Progenitor cell of endocrine pancreas (in vitro differentiated cells): ENCODE data around the gene RPL19. TPM values are rescaled to one million over a fixed set of nuclear protein-coding genes. Genes with fewer than 3 reads are reported as not detected.
A peak's percentile ranks its signal among the peaks of the same experiment; 100 is the strongest.

Experiments used
- DNase-seq: peaks from one replicate; pipeline ENCODE4 v3.0.0; 2021; ENCODE audit warnings: low spot score; ENCODE audit not compliant: unreplicated experiment
- H3K27ac Mint-ChIP-seq: 2 replicates; pipeline ENCODE4 v1.8.0; 2021; ENCODE audit warnings: mild to moderate bottlenecking, moderate library complexity, mixed read lengths
- H3K27me3 Mint-ChIP-seq: 2 replicates; pipeline ENCODE4 v1.8.0; 2021; ENCODE audit warnings: mixed read lengths
- H3K36me3 Mint-ChIP-seq: 2 replicates; pipeline ENCODE4 v1.8.0; 2022; ENCODE audit warnings: mixed read lengths; ENCODE audit not compliant: insufficient read depth
- H3K4me1 Mint-ChIP-seq: 2 replicates; pipeline ENCODE4 v1.8.0; 2021; ENCODE audit warnings: low read depth, mixed read lengths
- H3K4me3 Mint-ChIP-seq: 2 replicates; pipeline ENCODE4 v1.8.0; 2021; ENCODE audit warnings: low read depth, mild to moderate bottlenecking, moderate library complexity, mixed read lengths
- H3K9me3 Mint-ChIP-seq: 2 replicates; pipeline ENCODE4 v1.8.0; 2021; ENCODE audit warnings: low read depth, mixed read lengths
- total RNA-seq: library from RNA; stranded (reverse); gene quantifications from 2 replicates; pipeline ENCODE4 v1.2.1, GENCODE V29; 2021
- TF ChIP-seq, protein P1 (sequence below): fragments of 200-600 bp; sonication (generic); IDR thresholded peaks from one replicate; pipeline ENCODE4 v1.5.0; 2021; ENCODE audit warnings: antibody characterized with exemption, mild to moderate bottlenecking; ENCODE audit not compliant: unreplicated experiment

Gene RPL19
- total RNA-seq, 1 donor from 2014 or later, result 1,229 TPM

DNA sequence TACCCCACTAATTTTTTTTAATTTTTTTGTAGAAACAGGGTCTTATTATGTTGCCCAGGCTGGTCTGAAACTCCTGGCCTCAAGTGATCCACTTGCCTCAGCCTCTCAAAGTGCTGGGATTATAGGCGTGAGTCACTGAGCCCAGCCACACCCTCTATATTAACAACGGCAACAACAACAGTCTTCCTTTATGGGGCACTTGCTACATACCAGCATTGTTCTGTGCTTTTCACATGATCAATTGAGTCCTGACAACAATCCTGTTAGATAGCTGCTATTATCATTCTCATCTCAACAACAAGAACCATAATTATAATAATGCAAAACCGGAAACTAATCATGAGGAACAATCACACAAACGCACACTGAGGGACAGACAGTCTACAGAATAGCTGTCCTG lies 21.5 kb upstream of the RPL19 start:
- TF ChIP-seq, protein P1, sequence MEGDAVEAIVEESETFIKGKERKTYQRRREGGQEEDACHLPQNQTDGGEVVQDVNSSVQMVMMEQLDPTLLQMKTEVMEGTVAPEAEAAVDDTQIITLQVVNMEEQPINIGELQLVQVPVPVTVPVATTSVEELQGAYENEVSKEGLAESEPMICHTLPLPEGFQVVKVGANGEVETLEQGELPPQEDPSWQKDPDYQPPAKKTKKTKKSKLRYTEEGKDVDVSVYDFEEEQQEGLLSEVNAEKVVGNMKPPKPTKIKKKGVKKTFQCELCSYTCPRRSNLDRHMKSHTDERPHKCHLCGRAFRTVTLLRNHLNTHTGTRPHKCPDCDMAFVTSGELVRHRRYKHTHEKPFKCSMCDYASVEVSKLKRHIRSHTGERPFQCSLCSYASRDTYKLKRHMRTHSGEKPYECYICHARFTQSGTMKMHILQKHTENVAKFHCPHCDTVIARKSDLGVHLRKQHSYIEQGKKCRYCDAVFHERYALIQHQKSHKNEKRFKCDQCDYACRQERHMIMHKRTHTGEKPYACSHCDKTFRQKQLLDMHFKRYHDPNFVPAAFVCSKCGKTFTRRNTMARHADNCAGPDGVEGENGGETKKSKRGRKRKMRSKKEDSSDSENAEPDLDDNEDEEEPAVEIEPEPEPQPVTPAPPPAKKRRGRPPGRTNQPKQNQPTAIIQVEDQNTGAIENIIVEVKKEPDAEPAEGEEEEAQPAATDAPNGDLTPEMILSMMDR, result no peak

DNA sequence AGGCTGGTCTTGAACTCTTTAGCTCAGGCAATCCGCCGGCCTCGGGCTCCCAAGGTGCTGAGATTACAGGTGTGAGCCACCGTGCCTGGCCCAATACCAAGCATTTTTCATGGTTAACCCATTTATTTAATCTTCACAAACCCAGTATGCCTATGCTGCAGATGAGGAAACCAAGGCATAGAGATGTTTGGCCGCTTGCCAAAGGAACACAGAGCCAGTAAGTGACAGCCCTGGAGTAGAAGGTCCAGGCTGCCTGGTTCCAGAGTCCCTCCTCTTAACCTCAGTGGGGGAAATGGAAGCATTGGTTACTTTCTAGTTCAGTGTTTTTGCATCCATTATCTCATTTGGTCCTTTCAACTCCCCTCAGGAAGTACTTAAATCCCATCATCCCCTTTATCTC lies 18.8 kb upstream of the RPL19 start:
- Mint-ChIP-seq H3K4me3 (no peak overlapping the region), H3K27ac (no peak overlapping the region), H3K4me1 (no peaks in the 10 kb centered on the region), H3K36me3 (peaks cover 15% of the 10 kb centered on the region), H3K9me3 (no peaks in the 10 kb centered on the region), H3K27me3 (no peaks in the 10 kb centered on the region)
- no peak for DNase-seq
- TF ChIP-seq, protein P1, result no peak

More for the DNA sequence above, 21.5 kb upstream of the RPL19 start:
- Mint-ChIP-seq H3K4me3 (no peak overlapping the region), H3K4me1 (no peaks in the 10 kb centered on the region), H3K27me3 (no peaks in the 10 kb centered on the region), H3K36me3 (peaks cover 13% of the 10 kb centered on the region), H3K9me3 (no peaks in the 10 kb centered on the region), H3K27ac (no peak overlapping the region)
- no peak for DNase-seq

DNA sequence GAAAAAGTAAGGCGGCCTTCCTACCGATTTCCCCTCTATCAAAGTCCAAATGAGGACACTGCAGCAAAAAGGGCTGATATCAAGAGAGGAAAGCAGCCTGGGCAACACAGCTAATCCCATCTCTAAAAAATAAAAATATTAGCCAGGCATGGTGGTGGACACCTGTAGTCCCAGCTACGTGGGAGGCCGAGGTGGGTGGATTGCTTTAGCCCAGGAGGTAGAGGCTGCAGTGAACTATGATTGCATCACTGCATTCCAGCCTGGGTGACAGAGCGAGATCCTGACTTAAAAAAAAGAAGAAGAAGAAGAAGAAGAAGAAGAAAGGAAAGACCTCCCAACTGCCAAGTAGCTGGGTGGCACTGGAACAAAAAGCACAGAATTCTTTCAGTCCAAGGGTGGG lies 17.0 kb upstream of the RPL19 start:
- DNase-seq, result no peak
- Mint-ChIP-seq H3K27me3 (no peaks in the 10 kb centered on the region), H3K4me3 (no peak overlapping the region), H3K27ac (peak overlapping the region; percentile 34), H3K9me3 (no peaks in the 10 kb centered on the region), H3K36me3 (peaks cover 6% of the 10 kb centered on the region), H3K4me1 (no peaks in the 10 kb centered on the region)
- TF ChIP-seq, protein P1, result no peak

DNA sequence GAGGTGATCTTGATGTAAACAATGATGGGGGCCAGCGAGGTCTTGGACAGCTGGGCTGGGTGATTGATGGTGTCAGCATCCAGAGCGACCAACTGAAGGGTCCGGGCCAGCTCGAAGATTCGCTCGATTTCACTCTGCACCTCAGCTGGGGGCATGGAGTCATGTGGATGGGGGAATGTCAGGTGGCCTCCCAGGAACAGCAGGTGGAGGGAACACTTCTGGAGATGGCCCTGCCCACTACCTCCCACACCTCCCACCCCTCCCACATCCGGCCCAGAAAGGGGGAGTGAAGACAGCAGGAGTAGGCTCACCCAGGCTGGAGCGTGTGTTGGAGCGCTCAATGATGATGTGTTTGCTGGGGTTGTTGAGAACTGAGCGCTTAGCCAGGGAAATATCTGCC lies 16.4 kb upstream of the RPL19 start:
- Mint-ChIP-seq H3K27me3 (no peaks in the 10 kb centered on the region), H3K27ac (no peak overlapping the region), H3K4me1 (no peaks in the 10 kb centered on the region), H3K9me3 (no peaks in the 10 kb centered on the region), H3K36me3 (peaks cover 6% of the 10 kb centered on the region), H3K4me3 (no peak overlapping the region)
- TF ChIP-seq, protein P1, result no peak
- DNase-seq, result no peak

DNA sequence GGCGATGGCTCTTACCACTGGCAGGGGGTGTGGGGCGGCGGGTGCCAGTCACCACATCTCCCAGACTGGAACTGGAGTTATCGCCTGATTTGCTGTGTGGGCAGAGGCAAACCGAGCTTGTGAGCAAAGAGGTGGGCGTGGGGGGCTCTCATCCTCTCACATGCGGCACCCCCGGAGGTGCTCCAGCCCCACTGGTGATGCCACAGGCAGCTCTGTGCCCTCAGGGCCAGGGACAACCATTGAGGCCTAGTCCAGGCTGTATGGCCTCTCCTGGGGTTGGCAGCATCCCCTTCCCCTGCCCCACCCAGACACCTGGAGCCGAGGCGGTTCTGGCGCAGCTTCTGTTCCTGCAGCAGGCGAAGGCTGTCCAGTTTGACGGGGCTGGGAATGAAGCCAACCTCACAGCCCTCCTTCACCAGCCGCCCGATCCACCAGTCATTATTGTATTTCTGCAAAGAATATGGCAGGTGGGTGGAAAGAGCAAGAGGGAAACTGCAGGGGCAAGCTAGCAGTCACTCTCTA lies 13.5 kb upstream of the RPL19 start:
- Mint-ChIP-seq H3K27me3 (no peaks in the 10 kb centered on the region), H3K27ac (no peak overlapping the region), H3K4me1 (no peaks in the 10 kb centered on the region), H3K4me3 (no peak overlapping the region), H3K36me3 (peaks cover 6% of the 10 kb centered on the region), H3K9me3 (no peaks in the 10 kb centered on the region)
- no peak for DNase-seq
- TF ChIP-seq, protein P1, result no peak
